Effector memory CD4-positive, alpha-beta T cell (primary cell): Measurements from ENCODE around the gene QPCTL.

Experiments
- DNase-seq, 3 donors: peaks; one replicate each; pipeline ENCODE4 v3.0.0-alpha.2; 2020
- H3K27ac ChIP-seq: 2 replicates; pipeline ENCODE4 v1.7.0; 2013; ENCODE audit warnings: mild to moderate bottlenecking, low read length, moderate library complexity; ENCODE audit not compliant: insufficient read depth, poor library complexity, severe bottlenecking
- H3K27me3 ChIP-seq: replicated peaks from 2 replicates; pipeline ENCODE4 v1.7.0; 2013; ENCODE audit warnings: mild to moderate bottlenecking, low read length; ENCODE audit not compliant: insufficient read depth, control insufficient read depth, poor library complexity, severe bottlenecking
- H3K36me3 ChIP-seq: 2 replicates; pipeline ENCODE4 v1.7.0; 2013; ENCODE audit warnings: mild to moderate bottlenecking, low read length, moderate library complexity; ENCODE audit not compliant: control insufficient read depth, insufficient read depth
- H3K4me1 ChIP-seq: 2 replicates; pipeline ENCODE4 v1.7.0; 2013; ENCODE audit warnings: low read length, mild to moderate bottlenecking; ENCODE audit not compliant: control insufficient read depth, insufficient read depth, poor library complexity, severe bottlenecking
- H3K4me3 ChIP-seq: 2 replicates; pipeline ENCODE4 v1.7.0; 2013; ENCODE audit warnings: low read length, low read depth, mild to moderate bottlenecking; ENCODE audit not compliant: insufficient read depth, poor library complexity, severe bottlenecking
- H3K9me3 ChIP-seq: 2 replicates; pipeline ENCODE4 v1.7.0; 2013; ENCODE audit warnings: mild to moderate bottlenecking, low read length, moderate library complexity; ENCODE audit not compliant: control insufficient read depth

QPCTL gene

GRCh38 chr19:45701676-45702075 lies 9.2 kb downstream of the QPCTL start:
- Histone ChIP-seq H3K27ac (no peak overlapping the region), H3K9me3 (no peaks in the 10 kb centered on the region), H3K27me3 (no peaks in the 10 kb centered on the region), H3K4me1 (no peaks in the 10 kb centered on the region), H3K36me3 (peaks cover 12% of the 10 kb centered on the region), H3K4me3 (no peak overlapping the region)
- no peak for DNase-seq

- H3K27ac ChIP-seq, result no peak overlapping the region
- no peak for DNase-seq
- H3K9me3 ChIP-seq, result no peaks in the 10 kb centered on the region
- H3K4me1 ChIP-seq, result no peaks in the 10 kb centered on the region
- no peaks in the 10 kb centered on the region for H3K27me3 ChIP-seq
- peaks cover 12% of the 10 kb centered on the region for H3K36me3 ChIP-seq
- H3K4me3 ChIP-seq, result no peak overlapping the region
These were observed 12.6 kb downstream of the QPCTL start for GRCh38 chr19:45705115-45705514.

- Histone ChIP-seq H3K36me3 (peaks cover 16% of the 10 kb centered on the region), H3K27ac (no peak overlapping the region), H3K4me1 (no peaks in the 10 kb centered on the region), H3K9me3 (no peaks in the 10 kb centered on the region), H3K4me3 (no peak overlapping the region), H3K27me3 (no peaks in the 10 kb centered on the region)
- DNase-seq, result no peak
These were observed 13.4 kb downstream of the QPCTL start for GRCh38 chr19:45705710-45706415.

- Histone ChIP-seq H3K27me3 (no peaks in the 10 kb centered on the region), H3K9me3 (no peaks in the 10 kb centered on the region), H3K36me3 (peaks cover 23% of the 10 kb centered on the region), H3K4me3 (no peak overlapping the region), H3K4me1 (peaks cover 3% of the 10 kb centered on the region), H3K27ac (no peak overlapping the region)
- DNase-seq, result no peak
These were observed 18.1 kb downstream of the QPCTL start for GRCh38 chr19:45710356-45711130.

- Histone ChIP-seq H3K9me3 (no peaks in the 10 kb centered on the region), H3K36me3 (peaks cover 23% of the 10 kb centered on the region), H3K27me3 (no peaks in the 10 kb centered on the region), H3K27ac (no peak overlapping the region), H3K4me1 (peaks cover 12% of the 10 kb centered on the region), H3K4me3 (no peak overlapping the region)
- no peak for DNase-seq
These were observed 19.6 kb downstream of the QPCTL start for GRCh38 chr19:45711851-45712698.

- Histone ChIP-seq H3K9me3 (no peaks in the 10 kb centered on the region), H3K4me1 (peaks cover 12% of the 10 kb centered on the region), H3K4me3 (no peak overlapping the region), H3K27ac (no peak overlapping the region), H3K27me3 (no peaks in the 10 kb centered on the region), H3K36me3 (peaks cover 23% of the 10 kb centered on the region)
- no peak for DNase-seq
These were observed 20.2 kb downstream of the QPCTL start for GRCh38 chr19:45712699-45713067.

- DNase-seq, result no peak
- no peaks in the 10 kb centered on the region for H3K27me3 ChIP-seq
- H3K9me3 ChIP-seq, result no peaks in the 10 kb centered on the region
- H3K4me1 ChIP-seq, result peaks cover 16% of the 10 kb centered on the region
- H3K36me3 ChIP-seq, result peaks cover 23% of the 10 kb centered on the region
- no peak overlapping the region for H3K27ac ChIP-seq
- no peak overlapping the region for H3K4me3 ChIP-seq
These were observed 20.7 kb downstream of the QPCTL start for GRCh38 chr19:45713141-45713540.

- Histone ChIP-seq H3K36me3 (peaks cover 23% of the 10 kb centered on the region), H3K9me3 (no peaks in the 10 kb centered on the region), H3K4me3 (no peak overlapping the region), H3K27ac (no peak overlapping the region), H3K4me1 (peaks cover 19% of the 10 kb centered on the region), H3K27me3 (no peaks in the 10 kb centered on the region)
- no peak for DNase-seq
These were observed 22.7 kb downstream of the QPCTL start for GRCh38 chr19:45715139-45715538.

GRCh38 chr19:45716359-45717130 lies 24.1 kb downstream of the QPCTL start:
- DNase-seq, result no peak

More at GRCh38 chr19:45716359-45717130, 24.1 kb downstream of the QPCTL start:
- H3K27ac ChIP-seq, result peak overlapping the region; percentile 79
- H3K4me3 ChIP-seq, result peak overlapping the region; percentile 83
- H3K27me3 ChIP-seq, result no peaks in the 10 kb centered on the region
- peaks cover 19% of the 10 kb centered on the region for H3K4me1 ChIP-seq
- H3K9me3 ChIP-seq, result no peaks in the 10 kb centered on the region
- H3K36me3 ChIP-seq, result peaks cover 17% of the 10 kb centered on the region
